H9 (cell line): ENCODE data around the gene RNF26. TPM values are rescaled to one million over a fixed set of nuclear protein-coding genes. Genes with fewer than 3 reads are reported as not detected.

Experiments used
- DNase-seq: peaks from one replicate; pipeline ENCODE4 v3.0.0-alpha.2; 2017
- H2AFZ ChIP-seq: one replicate; pipeline ENCODE4 v1.6.1; 2013; ENCODE audit warnings: mild to moderate bottlenecking, low read length, control low read depth, moderate library complexity
- H2AK5ac ChIP-seq: 2 replicates; pipeline ENCODE4 v1.6.1; 2013; ENCODE audit warnings: low read length, control low read depth, mixed read lengths; ENCODE audit not compliant: insufficient read length
- H2BK120ac ChIP-seq: one replicate; pipeline ENCODE4 v1.6.1; 2013; ENCODE audit warnings: low read depth, mild to moderate bottlenecking, low read length, control low read depth, inconsistent platforms; ENCODE audit not compliant: poor library complexity, severe bottlenecking
- H2BK12ac ChIP-seq: 2 replicates; pipeline ENCODE4 v1.6.1; 2013; ENCODE audit warnings: low read length, control low read depth, mixed read lengths, low read depth; ENCODE audit not compliant: insufficient read length
- H2BK15ac ChIP-seq: 2 replicates; pipeline ENCODE4 v1.6.1; 2013; ENCODE audit warnings: low read depth, low read length, control low read depth
- H2BK20ac ChIP-seq: one replicate; pipeline ENCODE4 v1.6.1; 2013; ENCODE audit warnings: low read depth, mild to moderate bottlenecking, low read length, control low read depth, inconsistent platforms; ENCODE audit not compliant: poor library complexity, severe bottlenecking
- H2BK5ac ChIP-seq: 2 replicates; pipeline ENCODE4 v1.6.1; 2013; ENCODE audit warnings: low read length, control low read depth, mixed read lengths; ENCODE audit not compliant: insufficient read length
- H3K14ac ChIP-seq: 2 replicates; pipeline ENCODE4 v1.6.1; 2013; ENCODE audit warnings: low read length, control low read depth; ENCODE audit not compliant: insufficient read depth
- H3K18ac ChIP-seq: 2 replicates; pipeline ENCODE4 v1.6.1; 2013; ENCODE audit warnings: low read depth, mild to moderate bottlenecking, mixed read lengths, low read length, control low read depth; ENCODE audit not compliant: insufficient read length
- H3K23ac ChIP-seq: 2 replicates; pipeline ENCODE4 v1.6.1; 2013; ENCODE audit warnings: low read length, control low read depth, mixed read lengths, low read depth; ENCODE audit not compliant: insufficient read length
- H3K23me2 ChIP-seq: 2 replicates; pipeline ENCODE4 v1.6.1; 2013; ENCODE audit warnings: low read depth, mild to moderate bottlenecking, mixed read lengths, low read length, control low read depth; ENCODE audit not compliant: insufficient read length, poor library complexity, severe bottlenecking
- H3K27ac ChIP-seq: 2 replicates; pipeline ENCODE4 v1.5.1; 2013; ENCODE audit warnings: low read length, control low read depth, mixed read lengths, low read depth; ENCODE audit not compliant: insufficient read length
- H3K27me3 ChIP-seq: 2 replicates; pipeline ENCODE4 v1.6.1; 2013; ENCODE audit warnings: low read length, control low read depth, inconsistent platforms; ENCODE audit not compliant: insufficient read depth
- H3K4ac ChIP-seq: 2 replicates; pipeline ENCODE4 v1.6.1; 2013; ENCODE audit warnings: low read depth, mild to moderate bottlenecking, control low read depth, inconsistent platforms, low read length, moderate library complexity
- H3K4me1 ChIP-seq: 2 replicates; pipeline ENCODE4 v1.6.1; 2013; ENCODE audit warnings: low read length, control low read depth, inconsistent platforms; ENCODE audit not compliant: insufficient read depth
- H3K4me2 ChIP-seq: 2 replicates; pipeline ENCODE4 v1.6.1; 2013; ENCODE audit warnings: low read length, control low read depth, mixed read lengths; ENCODE audit not compliant: insufficient read length, insufficient read depth
- H3K56ac ChIP-seq: 2 replicates; pipeline ENCODE4 v1.6.1; 2013; ENCODE audit warnings: low read depth, mild to moderate bottlenecking, mixed read lengths, low read length, control low read depth; ENCODE audit not compliant: insufficient read length
- H3K79me1 ChIP-seq: 2 replicates; pipeline ENCODE4 v1.6.1; 2013; ENCODE audit warnings: low read depth, mild to moderate bottlenecking, moderate library complexity, low read length, control low read depth, inconsistent platforms; ENCODE audit not compliant: insufficient read depth, poor library complexity, severe bottlenecking
- H3K79me2 ChIP-seq: 2 replicates; pipeline ENCODE4 v1.6.1; 2013; ENCODE audit warnings: low read length, control low read depth, inconsistent platforms; ENCODE audit not compliant: insufficient read depth
- H3K9ac ChIP-seq: 2 replicates; pipeline ENCODE4 v1.6.1; 2013; ENCODE audit warnings: low read length, control low read depth, mixed read lengths; ENCODE audit not compliant: insufficient read length; ENCODE audit errors: extremely low read depth
- H3K9me3 ChIP-seq: one replicate; pipeline ENCODE4 v1.6.1; 2013; ENCODE audit warnings: low read depth, low read length, inconsistent platforms; ENCODE audit not compliant: control insufficient read depth
- H3T11ph ChIP-seq: one replicate; pipeline ENCODE4 v1.6.1; 2013; ENCODE audit warnings: mild to moderate bottlenecking, low read length, control low read depth, inconsistent platforms
- H4K20me1 ChIP-seq: one replicate; pipeline ENCODE4 v1.6.1; 2013; ENCODE audit not compliant: control insufficient read depth, insufficient read length, insufficient read depth
- H4K5ac ChIP-seq: 2 replicates; pipeline ENCODE4 v1.6.1; 2013; ENCODE audit warnings: low read depth, mild to moderate bottlenecking, mixed read lengths, low read length, control low read depth; ENCODE audit not compliant: insufficient read length
- H4K8ac ChIP-seq: replicated peaks from 2 replicates; pipeline ENCODE4 v1.6.1; 2013; ENCODE audit warnings: low read length, control low read depth, mixed read lengths, low read depth; ENCODE audit not compliant: insufficient read length
- H4K91ac ChIP-seq: 2 replicates; pipeline ENCODE4 v1.6.1; 2013; ENCODE audit warnings: low read depth, mild to moderate bottlenecking, moderate library complexity, mixed read lengths, low read length, control low read depth; ENCODE audit not compliant: insufficient read length
- H3K27ac Mint-ChIP-seq, 3 experiments: 2 replicates in 2 of 3; 3 replicates in 1 of 3; pipeline ENCODE4 v1.8.0; 2020 to 2021; ENCODE audit warnings: mixed read lengths in 3 of 3, mild to moderate bottlenecking in 1 of 3, moderate library complexity in 1 of 3
- H3K27me3 Mint-ChIP-seq: 2 replicates; pipeline ENCODE4 v1.8.0; 2021; ENCODE audit warnings: low read depth, mild to moderate bottlenecking, moderate library complexity, mixed read lengths
- H3K36me3 Mint-ChIP-seq, 3 experiments: 2 replicates in 2 of 3; 3 replicates in 1 of 3; pipeline ENCODE4 v1.8.0; 2020 to 2021; ENCODE audit warnings: low read depth in 3 of 3, mixed read lengths in 3 of 3; ENCODE audit not compliant: insufficient read depth in 1 of 3
- H3K4me1 Mint-ChIP-seq, 2 experiments: 2 replicates each; pipeline ENCODE4 v1.8.0; 2020; ENCODE audit warnings: mixed read lengths in 2 of 2
- H3K4me3 Mint-ChIP-seq, 2 experiments: 2 replicates in 1 of 2; 3 replicates in 1 of 2; pipeline ENCODE4 v1.8.0; 2020 to 2021; ENCODE audit warnings: mild to moderate bottlenecking in 2 of 2, mixed read lengths in 2 of 2, moderate library complexity in 1 of 2
- H3K9me3 Mint-ChIP-seq, 2 experiments: 2 replicates in 1 of 2; 3 replicates in 1 of 2; pipeline ENCODE4 v1.8.0; 2020; ENCODE audit warnings: mild to moderate bottlenecking in 2 of 2, mixed read lengths in 2 of 2, moderate library complexity in 1 of 2
- CTCF ChIP-seq: fragments of 200-600 bp; sonication (generic); conservative IDR thresholded peaks from 3 replicates; pipeline ENCODE4 v1.8.0; 2021; ENCODE audit warnings: antibody characterized with exemption, mild to moderate bottlenecking
- WGBS: extraction: QIAGEN DNeasy Blood & Tissue Kit; methylation state at CpG from one replicate; pipeline ENCODE4 v1.1.7; 2013; ENCODE audit warnings: missing lambda C conversion rate, low lambda C conversion rate, mixed read lengths; ENCODE audit not compliant: insufficient read length; ENCODE audit errors: extremely low coverage; 5-methylcytosine and 5-hydroxymethylcytosine counted together
- total RNA-seq: library from RNA; stranded (reverse); gene quantifications from 2 replicates; pipeline ENCODE4 v1.2.1, GENCODE V29; 2021

Gene RNF26
- total RNA-seq, 1 experiment from 2014 or later: 57.6 TPM

GRCh38 chr11:119309411-119309810 is 24.9 kb upstream of the RNF26 start:
- Mint-ChIP-seq H3K9me3 (no peaks in the 10 kb centered on the region), H3K36me3 (peaks cover 3 to 54% (median 29%) of the 10 kb centered on the region in 3 experiments; a peak in 5 of 7 replicates), H3K27me3 (peaks cover 4% of the 10 kb centered on the region), H3K4me1 (peaks cover 10 to 18% of the 10 kb centered on the region in 2 experiments; a peak in 3 of 4 replicates), H3K27ac (peak overlapping the region in 2 of 3 experiments; percentile 6 to 81; a peak in 4 of 7 replicates), H3K4me3 (no peak overlapping the region)
- TF ChIP-seq CTCF: no peak
- Histone ChIP-seq H2AK5ac (no peak overlapping the region), H2BK15ac (no peak overlapping the region), H3K56ac (no peak overlapping the region), H3K27me3 (no peaks in the 10 kb centered on the region), H3K23ac (no peak overlapping the region), H2BK20ac (no peak overlapping the region), H3K4ac (no peak overlapping the region), H4K91ac (no peak overlapping the region), H3K9ac (no peak overlapping the region), H4K5ac (no peak overlapping the region), H4K20me1 (no peaks in the 10 kb centered on the region), H4K8ac (no peak overlapping the region), H2BK120ac (no peak overlapping the region), H3K14ac (no peak overlapping the region), H3K79me2 (no peaks in the 10 kb centered on the region), H3K4me2 (no peak overlapping the region), H3K4me1 (no peaks in the 10 kb centered on the region), H2BK5ac (no peak overlapping the region), H3K79me1 (no peaks in the 10 kb centered on the region), H3K18ac (no peak overlapping the region), H3K9me3 (no peaks in the 10 kb centered on the region), H2BK12ac (no peak overlapping the region), H3K23me2 (no peaks in the 10 kb centered on the region), H2AFZ (no peak overlapping the region), H3T11ph (no peak overlapping the region), H3K27ac (no peak overlapping the region)
- no peak for DNase-seq
- no CpG with 5 or more reads among the region's 11 CpGs for WGBS
